ENCODE results near the gene PPP1R3D. TPM values are rescaled to one million over a fixed set of nuclear protein-coding genes. Genes with fewer than 3 reads are reported as not detected.

The PPP1R3D gene
- total and polyA plus RNA-seq, 2 of the 8 experiments (the other 6 are each of a cell fraction or from before 2014, with no cell fraction given) = 1.4 to 3.9 TPM

GRCh38 chr20:59937150-59937549, 3.0 kb downstream of the PPP1R3D start:
- H2BK5ac ChIP-seq (ENCODE audit: low read depth, low read length) = no peak overlapping the region
- 96% methylated on average over 3 of the region's 3 CpGs; no CpG with 5 or more reads in 1 of the 2 experiments for WGBS, 2 experiments (ENCODE audit: extremely low coverage in 1 of 2, insufficient coverage in 1 of 2, insufficient read length in 1 of 2, insufficient replicate concordance in 2 of 2, low coverage in 1 of 2, low lambda C conversion rate in 2 of 2, missing lambda C conversion rate in 1 of 2)
- H3K4ac ChIP-seq (replicated peaks; ENCODE audit: insufficient read length, low read depth, low read length) = no peak overlapping the region
- no peak overlapping the region for H3K23ac ChIP-seq (ENCODE audit: insufficient read length)
- ChIA-PET POLR2A (ENCODE audit: partially characterized antibody) (no interaction called here), CTCF (ENCODE audit: partially characterized antibody) (interaction anchor here (1.5 kb wide), 2 partner anchors 116 to 274 kb away, joined by 3 read pairs; no protein-coding TSS in a partner anchor)
- H3K23me2 ChIP-seq (ENCODE audit: low read depth, low read length) = peaks cover 18% of the 10 kb centered on the region
- peaks cover 0 to 5% of the 10 kb centered on the region in 2 experiments; a peak in 1 of 4 replicates for H3K79me2 ChIP-seq (ENCODE audit: control insufficient read depth in 1 of 2, insufficient read depth in 2 of 2, low read length in 2 of 2)
- H2BK15ac ChIP-seq (ENCODE audit: low read length) = no peak overlapping the region
- peaks cover 0 to 7% of the 10 kb centered on the region in 2 experiments for H4K20me1 ChIP-seq (replicated peaks in 1 of 2; ENCODE audit: control insufficient read depth in 1 of 2, insufficient read depth in 2 of 2, low read length in 2 of 2)
- no peak overlapping the region for H3K9ac ChIP-seq (replicated peaks in 1 of 4; ENCODE audit: extremely low read depth in 1 of 4, low read depth in 3 of 4, low read length in 3 of 4)
- peaks cover 5 to 19% of the 10 kb centered on the region in 2 experiments; a peak in 3 of 4 replicates for H3K9me3 ChIP-seq (ENCODE audit: insufficient read depth in 2 of 2, low read depth in 1 of 2, low read length in 1 of 2)
- no peak overlapping the region for H2AK5ac ChIP-seq (ENCODE audit: low read depth, low read length)
- H3K36me3 ChIP-seq (ENCODE audit: control insufficient read depth in 2 of 4, insufficient read depth in 4 of 4, low read length in 3 of 4) = peaks cover 0 to 13% (median under 1%) of the 10 kb centered on the region in 4 experiments; a peak in 3 of 8 replicates
- TF ChIP-seq RBBP5 (IDR thresholded peaks at IDR 0.05; ENCODE audit: borderline replicate concordance, low read depth, low read length) (no peak), NRF1 (IDR thresholded peaks at IDR 0.05; ENCODE audit: low read depth, low read length) (no peak), MAFK (IDR thresholded peaks at IDR 0.05; ENCODE audit: low read depth, low read length) (no peak), GTF2F1 (IDR thresholded peaks at IDR 0.05; ENCODE audit: borderline replicate concordance, low read depth, low read length) (no peak), POU5F1 (IDR thresholded peaks at IDR 0.05; ENCODE audit: low read depth, low read length) (no peak), TAF7 (optimal IDR thresholded peaks at IDR 0.05; ENCODE audit: borderline replicate concordance, low read depth, low read length) (no peak), EP300 (IDR thresholded peaks at IDR 0.05; ENCODE audit: borderline replicate concordance in 1 of 2, low read depth in 2 of 2, low read length in 2 of 2) (no peak), YY1 (IDR thresholded peaks at IDR 0.05; ENCODE audit: low read depth, low read length) (no peak), SP4 (IDR thresholded peaks at IDR 0.05; ENCODE audit: low read length) (no peak), BRCA1 (IDR thresholded peaks at IDR 0.05; ENCODE audit: low read depth, low read length) (no peak), KDM4A (IDR thresholded peaks at IDR 0.05; ENCODE audit: low read depth, low read length, severe bottlenecking) (no peak), JUN (IDR thresholded peaks at IDR 0.05; ENCODE audit: low read depth, low read length) (no peak), TCF12 (IDR thresholded peaks at IDR 0.05; ENCODE audit: low read depth, low read length) (no peak), SRF (IDR thresholded peaks at IDR 0.05; ENCODE audit: low read depth, low read length) (no peak)
- no peak overlapping the region for H3K56ac ChIP-seq (replicated peaks; ENCODE audit: insufficient read length, low read depth, low read length)
- FAIRE-seq (no peak), DNase-seq (ENCODE audit: low read depth in 1 of 2, low spot score in 2 of 2) (no peak)
- H3K79me1 ChIP-seq (ENCODE audit: low read depth, low read length) = no peaks in the 10 kb centered on the region
- peaks cover 9 to 38% (median 30%) of the 10 kb centered on the region in 4 experiments for H3K27me3 ChIP-seq (replicated peaks in 1 of 4; ENCODE audit: control insufficient read depth in 3 of 4, extremely low read depth in 1 of 4, insufficient read depth in 3 of 4, low read length in 3 of 4)
- no peak overlapping the region for H4K8ac ChIP-seq (ENCODE audit: extremely low read depth, insufficient read depth, low read length)
- no peak overlapping the region for H3K4me2 ChIP-seq (ENCODE audit: insufficient read depth in 1 of 2, low read depth in 2 of 2, low read length in 2 of 2)
- H3K18ac ChIP-seq (ENCODE audit: extremely low read depth, low read length) = no peak overlapping the region
- no peak overlapping the region for H4K5ac ChIP-seq (ENCODE audit: insufficient read length, low read depth, low read length)
- no peak overlapping the region for H2BK120ac ChIP-seq (replicated peaks; ENCODE audit: low read depth, low read length)
- H3K4me3 ChIP-seq (ENCODE audit: extremely low read depth in 1 of 4, insufficient read depth in 2 of 4, low read depth in 3 of 4, low read length in 4 of 4) = no peak overlapping the region
- no peak overlapping the region for H3K27ac ChIP-seq (ENCODE audit: low read depth, low read length)
- no peak overlapping the region for H2BK12ac ChIP-seq (ENCODE audit: low read depth, low read length)
- no peak overlapping the region for H2BK20ac ChIP-seq (ENCODE audit: low read length)
- H2AFZ ChIP-seq (ENCODE audit: low read length) = no peak overlapping the region
- H3K14ac ChIP-seq (ENCODE audit: insufficient read length) = no peak overlapping the region
- H3K4me1 ChIP-seq (replicated peaks in 1 of 4; ENCODE audit: control insufficient read depth in 3 of 4, insufficient read depth in 4 of 4, low read length in 3 of 4) = peaks cover 0 to 4% (median 2%) of the 10 kb centered on the region in 4 experiments; a peak in 4 of 7 replicates
- H4K91ac ChIP-seq (replicated peaks; ENCODE audit: insufficient read length, low read length) = no peak overlapping the region

All from H1 (cell line).